Transverse colon (tissue), 3 donors: Measurements from ENCODE around the gene HES4.

ENCODE experiments used
- POLR2A ChIP-seq: fragments of 450-650 bp; IDR thresholded peaks from one replicate; pipeline ENCODE4 v1.6.1; 2016; ENCODE audit warnings: antibody characterized with exemption, mild to moderate bottlenecking, moderate library complexity
- TF ChIP-seq, protein P1 (sequence below), 5 experiments: fragments of 200-600 bp in 3 of 5; fragments of 450-650 bp in 2 of 5; sonication (generic) in 3 of 5; IDR thresholded peaks; 1 replicate in 2 of 5; 2 replicates in 3 of 5; pipeline ENCODE4 v1.5.1; 2016 to 2017; ENCODE audit warnings: antibody characterized with exemption in 5 of 5, inconsistent platforms in 3 of 5, mild to moderate bottlenecking in 2 of 5, moderate library complexity in 1 of 5

DNA sequence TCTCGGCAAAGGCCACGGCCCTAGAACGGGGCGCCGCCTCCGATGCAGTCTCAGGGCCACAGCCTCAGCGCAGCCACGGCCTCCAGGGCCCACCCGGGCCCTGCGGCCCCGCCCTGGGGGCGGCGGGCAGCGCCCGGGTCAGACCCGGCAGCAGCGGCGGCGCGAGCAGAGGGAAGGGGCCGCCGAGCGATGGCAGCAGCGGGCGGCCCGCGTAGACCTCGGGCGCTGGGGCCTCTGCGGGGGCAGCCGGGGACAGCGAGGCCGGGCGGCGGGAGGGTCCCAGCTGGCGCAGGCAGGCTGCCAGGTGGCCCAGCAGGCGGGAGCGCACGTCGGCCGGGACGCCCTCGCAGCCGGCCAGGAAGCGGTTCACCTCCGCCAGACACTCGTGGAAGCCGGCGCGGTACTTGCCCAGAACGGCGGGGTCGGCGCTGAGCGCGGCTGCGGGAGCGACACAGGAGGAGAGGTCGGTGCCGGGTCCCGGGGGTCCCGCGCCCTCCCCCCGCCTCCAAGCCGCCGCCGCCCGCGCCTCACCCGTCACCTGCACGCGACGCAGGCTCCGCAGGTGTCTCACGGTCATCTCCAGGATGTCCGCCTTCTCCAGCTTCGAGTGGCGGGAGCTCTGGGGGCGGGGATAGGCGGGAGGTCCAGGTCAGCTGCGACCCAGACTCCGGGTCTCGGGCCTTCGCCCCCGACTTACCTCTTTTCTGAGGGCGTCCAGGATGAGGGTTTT lies 737 bp downstream of the HES4 start:
- TF ChIP-seq, protein P1, sequence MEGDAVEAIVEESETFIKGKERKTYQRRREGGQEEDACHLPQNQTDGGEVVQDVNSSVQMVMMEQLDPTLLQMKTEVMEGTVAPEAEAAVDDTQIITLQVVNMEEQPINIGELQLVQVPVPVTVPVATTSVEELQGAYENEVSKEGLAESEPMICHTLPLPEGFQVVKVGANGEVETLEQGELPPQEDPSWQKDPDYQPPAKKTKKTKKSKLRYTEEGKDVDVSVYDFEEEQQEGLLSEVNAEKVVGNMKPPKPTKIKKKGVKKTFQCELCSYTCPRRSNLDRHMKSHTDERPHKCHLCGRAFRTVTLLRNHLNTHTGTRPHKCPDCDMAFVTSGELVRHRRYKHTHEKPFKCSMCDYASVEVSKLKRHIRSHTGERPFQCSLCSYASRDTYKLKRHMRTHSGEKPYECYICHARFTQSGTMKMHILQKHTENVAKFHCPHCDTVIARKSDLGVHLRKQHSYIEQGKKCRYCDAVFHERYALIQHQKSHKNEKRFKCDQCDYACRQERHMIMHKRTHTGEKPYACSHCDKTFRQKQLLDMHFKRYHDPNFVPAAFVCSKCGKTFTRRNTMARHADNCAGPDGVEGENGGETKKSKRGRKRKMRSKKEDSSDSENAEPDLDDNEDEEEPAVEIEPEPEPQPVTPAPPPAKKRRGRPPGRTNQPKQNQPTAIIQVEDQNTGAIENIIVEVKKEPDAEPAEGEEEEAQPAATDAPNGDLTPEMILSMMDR (IDR thresholded peaks at IDR 0.05), result no peak
- no peak for TF ChIP-seq POLR2A
